GM21576 (cell line): ENCODE results near the gene SYT6.
"Not testable (repeated sequence)": the region's sequence is repeated elsewhere in the genome, so short reads cannot be mapped to it uniquely, and the experiment has no call there.

ENCODE experiments used
- ATAC-seq: cut with Tn5 transposase; IDR thresholded peaks from one replicate; pipeline ENCODE4 v1.9.1; 2021; ENCODE audit warnings: mild to moderate bottlenecking, moderate library complexity; ENCODE audit not compliant: unreplicated experiment

SYT6 gene

GRCh38 chr1:114077188-114077587, 76.5 kb downstream of the SYT6 start:
- ATAC-seq, result no peak

- no peak for ATAC-seq
These were observed 77.4 kb downstream of the SYT6 start for GRCh38 chr1:114076308-114076707.

- no peak for ATAC-seq
These were observed 78.0 kb downstream of the SYT6 start for GRCh38 chr1:114075546-114076242.

DNA sequence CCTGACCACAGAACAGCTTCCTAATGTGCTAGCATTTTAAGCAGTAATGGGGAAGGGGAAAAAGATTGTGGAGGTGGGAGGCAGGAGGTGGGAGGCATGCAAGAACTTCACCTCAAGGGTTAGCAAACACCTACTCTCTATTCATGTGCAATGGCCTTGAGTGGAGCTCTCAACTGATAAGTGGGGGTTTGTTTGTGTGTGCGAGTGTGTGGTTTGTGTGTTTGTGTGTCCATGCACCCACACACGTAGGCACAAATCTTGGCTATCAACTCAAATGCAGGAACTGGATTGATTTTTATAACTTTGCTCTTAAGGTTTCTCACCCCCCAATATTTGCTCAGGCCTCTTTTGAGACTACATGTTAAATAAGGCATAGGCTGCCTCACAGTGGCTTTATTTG, 78.6 kb downstream of the SYT6 start:
- ATAC-seq, result no peak

DNA sequence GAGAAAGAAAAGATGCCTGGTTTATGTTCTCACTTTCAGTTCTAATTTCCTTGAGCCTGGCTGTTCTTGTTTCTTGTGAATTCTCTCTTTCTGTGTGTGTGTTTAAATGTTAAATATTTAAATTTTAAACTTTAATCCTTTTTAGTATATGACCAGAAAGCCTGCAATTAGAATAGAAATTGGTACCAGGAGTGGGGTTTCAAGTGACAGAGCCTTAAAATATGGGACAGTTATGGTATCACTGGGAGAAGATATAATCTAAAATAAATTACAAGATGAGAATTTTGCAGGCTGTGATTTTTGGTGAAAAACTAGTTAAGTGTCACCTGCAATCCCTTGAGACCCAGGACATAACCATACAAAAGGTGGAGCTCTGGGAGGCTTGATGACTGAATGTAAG, 81.4 kb downstream of the SYT6 start:
- ATAC-seq, result no peak

DNA sequence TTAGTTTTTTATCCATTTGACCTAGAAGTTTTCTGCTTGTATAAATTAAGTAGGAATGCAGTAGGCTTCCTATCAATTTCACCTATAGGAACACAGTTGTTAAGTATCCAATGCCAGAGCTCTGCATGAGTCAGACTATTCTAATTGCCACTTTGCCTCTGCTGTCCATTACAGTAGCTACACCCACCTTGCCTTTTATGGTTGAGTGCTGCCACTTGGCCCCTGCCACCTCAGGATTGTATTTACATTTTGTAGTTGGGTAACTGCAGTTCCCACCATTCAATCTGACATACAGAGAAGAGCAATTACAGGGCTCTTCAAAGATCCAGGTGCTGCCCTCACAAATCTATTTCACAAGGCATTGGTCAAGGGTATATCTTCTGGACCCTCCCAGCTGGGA, 83.9 kb downstream of the SYT6 start:
- ATAC-seq, result not testable (repeated sequence)

DNA sequence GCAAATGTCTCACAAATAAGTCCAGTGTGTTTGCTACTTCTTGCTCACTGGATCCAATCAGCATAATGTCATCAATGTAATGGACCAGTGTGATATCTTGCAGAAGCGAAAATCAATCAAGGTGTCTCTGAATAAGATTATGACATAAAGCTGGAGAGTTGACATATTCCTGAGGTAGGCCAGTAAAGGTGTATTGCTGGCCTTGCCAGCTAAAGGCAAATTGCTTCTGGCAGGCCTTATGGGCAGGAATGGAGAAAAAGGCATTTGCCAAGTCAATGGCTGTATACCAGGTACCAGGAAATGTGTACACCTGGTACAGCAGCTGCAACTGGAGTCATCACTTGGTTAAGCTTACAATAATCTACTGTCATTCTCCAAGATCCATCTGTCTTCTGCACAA, 85.0 kb downstream of the SYT6 start:
- ATAC-seq, result not testable (repeated sequence)

DNA sequence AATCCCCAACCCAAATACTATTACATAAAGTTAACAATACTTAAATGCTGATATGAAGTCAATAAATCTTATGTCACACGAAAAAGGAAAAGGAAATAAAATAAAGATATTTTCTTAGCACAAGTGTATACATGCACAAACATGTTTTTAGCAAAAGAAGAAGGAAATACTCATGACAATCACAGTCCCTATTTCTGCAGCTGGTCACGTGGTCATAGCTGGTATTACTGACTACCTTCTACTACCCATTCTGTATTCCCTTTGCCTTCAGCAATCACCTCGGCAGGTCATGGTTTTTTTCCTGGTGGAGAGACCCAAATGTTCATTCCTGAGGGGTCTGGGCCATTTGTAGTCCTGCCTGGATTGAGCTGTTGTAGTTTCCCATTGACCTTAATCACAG, 88.0 kb downstream of the SYT6 start:
- not testable (repeated sequence) for ATAC-seq

DNA sequence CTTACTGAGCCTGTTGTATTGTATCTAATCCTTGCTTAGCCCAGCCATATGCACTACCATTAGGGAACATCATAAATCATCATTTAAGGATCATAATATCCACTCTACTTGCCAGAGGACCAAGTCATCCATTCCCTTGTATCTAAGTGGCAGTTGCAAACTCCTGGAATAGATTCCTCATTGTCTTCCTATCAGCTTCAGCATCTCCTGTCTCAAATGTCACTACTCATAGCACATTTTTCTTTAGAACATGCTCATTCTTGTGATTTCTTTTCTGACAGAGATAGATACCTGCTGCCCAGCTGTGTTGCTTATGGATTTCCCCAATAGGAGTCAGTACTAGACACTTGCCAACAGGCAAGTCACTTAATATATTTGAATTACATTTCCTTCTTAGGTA, 90.1 kb downstream of the SYT6 start:
- ATAC-seq, result no peak

DNA sequence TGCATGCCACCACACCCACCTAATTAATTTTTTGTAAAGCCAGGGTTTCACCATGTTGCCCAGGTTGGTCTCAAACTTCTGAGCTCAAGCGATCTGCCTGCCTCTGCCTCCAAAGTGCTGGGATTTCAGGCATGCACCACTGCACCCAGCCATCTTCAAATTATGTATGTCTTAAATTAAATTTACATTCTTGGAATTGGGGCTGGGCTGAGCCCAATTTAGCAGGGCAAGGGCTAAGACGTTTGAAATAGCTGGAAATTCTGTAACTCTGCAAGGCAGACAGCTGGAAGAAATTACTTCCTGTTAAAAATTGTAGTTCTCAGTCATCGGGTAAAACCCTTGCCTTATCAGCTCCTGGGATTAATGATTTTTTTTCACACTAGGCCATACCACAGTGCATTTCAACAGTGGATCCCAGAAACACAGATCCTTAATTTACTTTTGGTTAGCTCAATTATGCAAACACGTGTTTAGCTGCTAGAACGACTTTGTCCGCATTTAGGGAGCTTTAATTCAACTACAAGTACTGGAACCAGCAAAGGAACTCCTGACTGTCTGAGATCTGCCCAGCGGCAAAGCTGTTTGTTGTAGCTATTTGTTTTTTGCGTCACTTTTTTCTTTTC, 91.1 kb downstream of the SYT6 start:
- no peak for ATAC-seq

DNA sequence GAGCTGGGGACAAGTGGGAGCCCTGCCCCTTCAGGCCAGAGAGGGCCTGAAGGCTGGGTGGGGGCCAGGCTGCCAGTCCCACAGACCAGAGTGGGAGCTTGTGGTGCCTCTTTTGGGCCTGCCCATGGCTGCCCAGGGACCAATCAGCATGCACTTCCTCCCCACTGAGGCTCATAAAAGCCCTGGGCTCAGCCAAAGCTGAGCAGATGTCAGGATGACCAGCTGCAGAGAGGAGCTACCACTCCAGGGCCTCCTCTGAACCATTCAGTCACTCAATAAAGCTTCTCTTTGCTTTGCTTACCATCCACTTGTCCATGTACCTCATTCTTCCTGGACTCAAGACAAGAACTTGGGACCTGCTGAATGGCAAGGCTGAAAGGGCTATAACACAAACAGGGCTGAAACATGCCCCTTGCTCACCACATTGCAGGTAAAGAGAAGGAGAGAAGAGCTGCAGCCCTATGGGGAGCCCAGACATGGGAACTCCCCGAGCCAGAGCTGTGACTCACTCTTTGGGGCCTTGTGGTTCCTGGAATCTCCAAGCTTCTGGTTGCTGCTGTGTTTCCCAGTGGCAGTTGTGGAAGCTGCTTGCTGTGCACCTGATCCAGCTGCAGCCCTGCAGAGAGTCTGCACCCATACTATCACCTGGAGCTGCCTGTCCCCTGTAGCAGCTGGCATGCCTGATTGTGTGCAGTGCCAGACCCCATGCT, 92.4 kb downstream of the SYT6 start:
- ATAC-seq, result no peak

DNA sequence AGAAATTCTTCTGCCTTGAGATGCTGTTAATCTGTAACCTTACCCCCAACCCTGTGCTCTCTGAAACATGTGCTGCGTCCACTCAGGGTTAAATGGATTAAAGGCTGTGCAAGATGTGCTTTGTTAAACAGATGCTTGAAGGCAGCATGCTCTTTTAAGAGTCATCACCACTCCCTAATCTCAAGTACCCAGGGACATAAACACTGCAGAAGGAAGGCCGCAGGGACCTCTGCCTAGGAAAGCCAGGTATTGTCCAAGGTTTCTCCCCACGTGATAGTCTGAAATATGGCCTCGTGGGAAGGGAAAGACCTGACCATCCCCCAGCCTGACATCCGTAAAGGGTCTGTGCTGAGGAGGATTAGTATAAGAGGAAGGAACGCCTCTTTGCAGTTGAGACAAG, 95.4 kb downstream of the SYT6 start:
- ATAC-seq, result not testable (repeated sequence)

DNA sequence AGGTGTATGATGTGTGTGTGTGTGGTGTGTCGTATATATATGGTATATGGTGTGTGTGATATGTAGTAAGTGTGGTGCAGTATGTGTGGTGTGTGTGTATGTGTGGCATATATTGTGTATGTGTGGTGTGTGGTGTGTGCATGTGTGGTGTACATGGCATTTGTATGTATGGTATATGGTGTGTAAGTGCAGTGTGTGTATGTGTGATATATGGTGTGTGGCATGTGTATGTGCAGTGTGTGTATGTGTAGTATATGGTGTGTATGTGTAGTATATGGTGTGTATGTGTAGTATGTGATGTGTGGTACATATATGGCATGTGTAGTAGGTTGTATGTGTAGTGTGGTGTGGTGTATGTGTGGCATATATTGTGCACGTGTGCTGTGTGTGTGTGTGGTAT, 99.5 kb downstream of the SYT6 start:
- no peak for ATAC-seq

- ATAC-seq, result no peak
These were observed 105.4 kb downstream of the SYT6 start for GRCh38 chr1:114048232-114048631.

DNA sequence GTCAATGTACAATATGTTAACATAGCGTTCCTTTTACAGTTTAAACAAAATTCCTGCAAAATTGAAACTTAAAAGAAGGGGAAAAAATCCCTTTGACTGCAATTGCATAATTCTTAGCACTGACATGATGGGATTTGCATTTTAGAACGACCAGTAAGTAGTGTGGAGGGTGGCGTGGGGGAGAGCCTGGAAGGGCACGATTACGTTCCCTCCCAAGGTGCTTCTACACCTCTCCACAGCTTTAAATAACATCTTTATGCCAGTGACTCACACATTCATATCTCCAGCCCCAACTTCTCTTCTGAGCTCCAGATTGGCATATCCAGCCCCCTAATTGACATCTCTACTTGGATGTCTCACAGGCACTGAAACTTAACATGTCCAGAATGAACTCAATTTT, 110.1 kb downstream of the SYT6 start:
- ATAC-seq, result no peak

GRCh38 chr1:114043054-114043453, 110.6 kb downstream of the SYT6 start:
- ATAC-seq, result no peak

- ATAC-seq, result no peak
These were observed 113.2 kb downstream of the SYT6 start for GRCh38 chr1:114040273-114041015.
